ENCODE measurements around the gene CCDC54.

GRCh38 chr3:107356706-107357105 is 20.5 kb upstream of the CCDC54 start:
- TF ChIP-seq POLR2A (IDR thresholded peaks at IDR 0.05) (no peak), CTCF (IDR thresholded peaks at IDR 0.05) (no peak)
